Astrocyte of the hippocampus (primary cell): ENCODE data around the gene HCFC1R1.

Source experiments
- DNase-seq: peaks from one replicate; pipeline ENCODE4 v3.0.0; 2011; ENCODE audit warnings: low read depth, low spot score

The HCFC1R1 gene

DNA sequence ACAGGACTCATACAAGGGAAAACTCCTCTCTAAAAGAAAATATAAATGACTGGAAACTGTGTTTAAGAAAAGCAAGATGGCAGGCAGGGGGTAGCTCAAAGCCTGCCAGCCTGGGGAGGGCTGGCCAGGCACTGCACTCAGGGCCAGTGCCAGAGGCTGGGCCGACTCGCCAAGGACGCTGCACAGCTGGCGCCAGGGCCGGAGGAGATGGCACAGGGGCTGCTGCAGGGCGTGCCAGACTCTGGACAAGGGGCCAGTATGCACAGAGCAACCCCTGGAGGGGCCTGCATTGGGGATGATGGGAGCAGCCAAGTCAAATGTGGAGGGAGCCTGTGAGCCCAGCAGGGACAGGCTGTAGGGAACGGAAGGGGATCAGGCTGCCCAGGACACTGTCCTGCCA is 47.5 kb downstream of the HCFC1R1 start:
- no peak for DNase-seq

DNA sequence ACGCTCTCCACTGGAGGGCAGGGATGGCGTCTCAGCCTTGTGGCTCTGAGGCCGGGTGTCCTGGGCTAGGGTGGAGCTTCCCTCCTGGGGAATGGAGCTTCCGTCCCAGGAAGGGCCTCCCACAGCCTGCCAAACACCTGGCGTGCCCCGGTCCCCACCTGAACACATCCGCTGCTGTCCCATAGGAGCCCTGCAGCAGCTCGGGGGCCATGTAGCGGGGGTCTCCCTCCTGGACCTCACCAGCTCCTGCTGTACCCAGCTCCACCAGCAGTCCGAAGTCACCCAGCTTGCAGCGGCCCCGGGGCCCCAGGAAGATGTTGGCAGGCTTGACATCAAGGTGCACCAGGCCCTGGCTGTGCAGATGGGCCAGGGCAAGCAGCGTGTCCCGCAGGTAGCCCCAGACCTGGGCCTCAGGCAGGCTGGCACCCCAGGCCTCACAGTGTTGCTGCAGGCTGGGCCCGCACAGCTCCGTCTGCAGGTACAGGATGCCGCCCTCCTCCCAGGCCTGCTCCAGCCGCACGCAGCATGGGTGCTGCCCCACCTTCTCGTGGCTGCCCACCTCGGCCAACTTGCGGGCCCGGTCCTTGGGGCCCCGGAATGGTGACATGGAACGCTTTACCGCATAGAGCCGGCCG is 48.5 kb downstream of the HCFC1R1 start:
- DNase-seq: no peak

DNA sequence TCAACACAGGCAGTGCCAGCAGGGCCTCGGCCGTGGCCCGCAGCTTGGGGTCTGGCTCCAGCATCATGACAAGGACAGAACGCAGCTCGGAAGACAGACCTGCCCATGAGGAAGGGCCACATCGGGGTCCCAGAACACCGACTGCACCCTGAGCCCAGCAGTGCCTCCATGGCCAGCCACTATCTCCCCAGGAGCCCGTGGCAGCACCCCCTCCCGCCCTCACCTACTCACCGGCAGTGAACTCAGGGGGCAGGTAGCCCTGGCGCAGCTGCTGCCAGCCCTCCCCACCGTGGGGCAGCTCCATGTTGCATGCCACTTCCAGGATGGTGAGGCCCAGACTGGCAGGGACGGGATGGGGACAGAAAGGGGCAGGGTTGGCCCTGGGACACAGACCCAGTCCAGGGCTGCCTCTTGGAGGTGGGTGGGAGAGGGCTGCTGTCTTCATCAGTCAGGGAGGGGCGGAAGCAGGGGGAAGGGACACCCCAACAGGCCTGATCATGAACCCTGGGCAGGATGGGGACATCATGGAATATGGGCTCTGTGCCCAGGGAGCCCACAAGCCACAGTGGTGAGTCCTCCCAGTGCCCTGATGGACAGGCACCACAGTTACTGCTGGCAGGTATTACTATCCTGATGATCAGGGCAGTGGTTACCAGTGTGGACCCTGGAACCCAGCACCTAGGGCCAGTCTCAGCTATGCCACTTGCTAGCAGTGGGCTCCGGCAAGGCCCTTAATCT is 49.3 kb downstream of the HCFC1R1 start:
- no peak for DNase-seq

DNA sequence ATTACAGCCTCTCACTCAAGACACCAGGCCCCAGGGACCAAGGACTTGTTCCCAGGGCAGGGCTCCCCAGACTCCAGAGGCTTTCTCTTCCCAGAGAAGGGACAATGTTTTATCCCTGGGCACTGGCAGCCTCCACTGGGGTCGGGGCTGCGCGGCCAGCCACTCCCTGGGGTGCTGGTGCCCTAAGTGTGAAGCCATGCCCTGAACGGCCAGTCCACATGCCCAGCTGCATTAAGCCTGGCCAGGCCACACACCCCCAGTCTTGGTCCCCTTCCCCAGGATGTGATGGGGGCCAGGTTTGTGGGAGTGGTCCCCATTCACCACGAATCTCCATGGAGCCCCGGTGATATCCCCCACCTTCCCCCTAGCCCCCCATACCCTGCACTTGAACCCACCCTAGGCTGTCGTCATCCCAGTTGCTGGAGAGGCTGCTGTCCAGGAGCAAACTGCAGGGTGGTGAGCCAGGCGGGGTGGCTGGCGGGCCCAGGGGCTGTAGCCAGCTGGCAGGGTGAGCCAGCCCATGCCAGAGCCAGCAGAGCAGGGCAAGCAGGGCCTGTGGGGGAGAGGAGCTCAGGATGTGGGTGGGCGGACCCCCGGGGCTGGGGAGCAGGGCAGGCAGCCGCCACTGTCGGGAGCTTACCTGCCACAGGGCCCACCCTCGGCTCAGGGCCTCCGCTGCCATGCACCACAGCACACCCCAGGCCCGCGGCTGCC is 50.0 kb downstream of the HCFC1R1 start:
- DNase-seq: no peak

DNA sequence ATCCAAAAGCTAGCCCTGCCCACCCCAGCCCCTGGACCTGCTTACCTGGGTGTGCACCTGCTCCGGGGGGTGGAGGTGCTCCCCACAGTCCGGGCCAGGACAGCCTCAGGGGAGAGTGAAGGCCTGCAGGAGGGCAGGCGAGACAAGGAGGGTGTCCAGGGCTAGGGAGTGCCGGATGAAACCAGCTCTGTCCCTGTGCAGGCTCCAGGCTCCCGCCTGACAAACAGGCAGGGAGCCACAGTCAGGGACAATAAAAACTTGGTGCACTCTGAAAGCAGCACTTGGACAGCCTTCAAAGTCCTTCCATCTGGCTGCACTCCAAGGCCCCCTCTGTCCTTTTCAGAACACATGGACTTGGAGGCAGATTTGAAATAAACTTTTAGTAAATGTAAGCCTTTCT is 50.6 kb downstream of the HCFC1R1 start:
- DNase-seq: peak; percentile 44
